Stimulated activated CD4-positive, alpha-beta T cell treated with anti-CD3 and anti-CD28 coated beads, Interleukin-15, amount 100 ng/mL, for 24 hours (primary cell): ENCODE measurements around the gene ITGB3BP.
"Not testable (repeated sequence)": the region's sequence is repeated elsewhere in the genome, so short reads cannot be mapped to it uniquely, and the experiment has no call there.

ENCODE experiments used
- DNase-seq: peaks from one replicate; pipeline ENCODE4 v3.0.0-alpha.2; 2020

Gene ITGB3BP

GRCh38 chr1:63501256-63501655, 21.8 kb downstream of the ITGB3BP start:
- no peak for DNase-seq

DNA sequence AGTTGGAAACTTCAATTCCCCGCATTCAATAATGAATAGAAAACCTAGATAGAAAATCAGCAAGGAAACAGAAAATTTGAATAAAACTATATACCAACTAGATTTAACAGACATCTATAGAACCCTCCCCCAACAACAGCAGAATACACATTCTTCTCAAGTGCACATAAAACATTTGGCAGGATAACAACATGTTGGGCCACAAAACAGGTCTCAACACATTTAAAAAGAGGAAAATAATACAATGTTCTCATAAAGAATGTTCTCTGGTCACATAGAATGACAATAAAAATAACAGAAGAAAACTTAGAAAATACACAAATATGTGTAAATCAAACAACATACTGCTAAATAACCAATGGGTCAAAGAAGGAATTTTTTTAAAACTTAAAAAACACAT, 24.9 kb downstream of the ITGB3BP start:
- no peak for DNase-seq

DNA sequence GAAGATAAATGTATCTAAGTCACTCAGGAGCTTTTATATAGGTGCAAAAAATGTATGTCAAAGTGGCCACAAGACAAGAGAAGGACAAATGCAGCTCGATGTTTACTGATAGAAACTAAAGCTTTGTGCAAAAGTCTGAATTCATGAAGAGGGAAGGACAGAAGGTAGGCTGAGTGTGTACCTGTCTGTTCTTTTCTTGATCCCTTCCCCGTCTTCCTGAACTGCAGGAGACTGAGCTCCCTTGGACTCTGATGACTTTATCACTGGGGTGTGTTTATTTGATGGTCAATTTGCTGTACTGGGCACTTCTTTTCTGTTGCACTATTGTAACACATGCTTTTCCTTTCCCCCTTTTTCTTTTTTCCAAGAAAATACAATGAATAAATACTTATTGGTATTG, 25.4 kb downstream of the ITGB3BP start:
- no peak for DNase-seq

DNA sequence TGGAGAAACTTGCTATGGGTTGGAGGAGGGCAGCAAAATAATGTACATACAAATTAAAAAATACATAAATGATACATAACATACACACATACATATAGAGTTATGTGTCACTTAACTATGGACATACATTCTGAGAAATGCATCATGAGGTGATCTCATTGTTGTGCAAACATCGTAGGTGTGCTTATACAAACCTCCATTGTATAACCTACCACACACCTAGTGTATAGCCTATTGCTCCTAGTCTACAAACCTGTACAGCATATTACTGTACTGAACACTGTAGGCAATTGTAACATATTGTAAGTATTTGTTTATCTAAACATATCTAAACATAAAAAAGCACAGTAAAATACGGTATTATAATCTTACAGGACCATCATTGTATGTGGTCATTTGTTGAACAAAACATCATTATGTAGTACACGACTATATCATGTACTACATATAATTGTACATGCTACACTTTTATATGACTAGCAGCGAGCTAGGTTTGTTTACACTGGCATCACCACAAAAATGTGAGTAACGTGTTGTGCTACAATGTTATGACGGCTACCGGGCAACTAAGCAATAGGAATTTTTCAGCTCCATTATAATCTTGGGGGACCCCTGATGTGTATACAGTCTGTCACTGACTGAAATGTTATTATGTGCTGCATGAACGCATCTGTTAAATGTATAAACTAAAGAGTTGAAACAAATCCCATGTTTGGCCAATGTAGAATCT, 35.5 kb downstream of the ITGB3BP start:
- no peak for DNase-seq

GRCh38 chr1:63486629-63487028, 36.4 kb downstream of the ITGB3BP start:
- DNase-seq = no peak

- DNase-seq = no peak
These were observed 43.0 kb downstream of the ITGB3BP start for GRCh38 chr1:63480057-63480456.

GRCh38 chr1:63475761-63476160, 47.3 kb downstream of the ITGB3BP start:
- DNase-seq = no peak

DNA sequence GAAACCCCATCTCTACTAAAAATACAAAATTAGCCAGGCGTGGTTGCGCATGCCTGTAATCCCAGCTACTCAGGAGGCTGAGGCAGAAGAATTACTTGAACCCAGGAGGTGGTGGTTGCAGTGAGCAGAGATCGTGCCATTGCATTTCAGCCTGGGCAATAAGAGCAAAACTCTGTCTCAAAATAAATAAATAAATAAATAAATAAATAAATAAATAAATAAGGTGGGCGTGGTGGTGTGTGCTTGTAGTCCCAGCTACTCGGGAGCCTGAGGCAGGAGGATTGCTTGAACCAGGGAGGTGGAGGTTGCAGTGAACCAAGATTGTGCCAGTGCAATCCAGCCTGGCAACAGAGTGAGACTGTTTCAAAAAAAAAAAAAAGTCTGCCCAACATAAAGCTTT, 54.3 kb downstream of the ITGB3BP start:
- not testable (repeated sequence) for DNase-seq

- no peak for DNase-seq
These were observed 56.3 kb downstream of the ITGB3BP start for GRCh38 chr1:63466759-63467158.

- no peak for DNase-seq
These were observed 56.8 kb downstream of the ITGB3BP start for GRCh38 chr1:63466181-63466580.

- no peak for DNase-seq
These were observed 59.8 kb downstream of the ITGB3BP start for GRCh38 chr1:63463248-63463647.

GRCh38 chr1:63461661-63462230, 61.3 kb downstream of the ITGB3BP start:
- no peak for DNase-seq

DNA sequence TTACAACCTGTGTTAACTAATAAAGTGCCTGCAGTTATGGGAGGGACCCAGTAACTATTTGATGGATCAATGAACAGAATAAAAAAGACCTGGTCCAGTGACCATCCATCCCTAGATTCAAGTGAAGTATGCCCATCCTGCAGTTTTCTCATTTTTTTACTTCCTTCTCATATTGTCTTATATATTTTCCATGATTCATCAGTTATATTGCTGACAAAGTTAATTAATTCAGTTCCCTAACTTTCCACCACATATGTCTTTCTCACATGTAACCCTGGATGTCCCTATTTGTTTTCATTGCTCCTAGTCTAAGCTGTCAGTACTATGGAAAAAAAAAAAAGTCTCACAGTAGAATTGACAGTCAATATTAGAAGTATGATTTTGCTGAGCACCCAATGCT, 64.3 kb downstream of the ITGB3BP start:
- DNase-seq = no peak

DNA sequence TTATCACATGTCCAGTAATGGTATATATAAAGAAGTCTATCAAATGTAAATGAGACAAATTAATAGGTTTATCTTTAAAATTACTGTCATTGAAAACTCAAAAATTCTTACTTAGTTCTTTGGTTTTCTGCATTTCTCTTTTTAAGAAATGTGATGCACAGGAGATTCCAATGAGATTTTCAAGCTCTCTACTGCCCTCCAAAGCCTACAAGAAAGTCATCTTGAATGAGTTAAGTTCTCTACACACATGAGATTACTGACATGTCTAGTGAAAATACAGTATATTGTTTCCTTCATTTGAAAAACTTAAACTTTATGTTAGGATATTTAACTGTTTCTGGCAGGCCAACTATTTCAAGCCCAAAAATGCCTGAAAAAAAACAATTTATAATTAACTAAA, 68.8 kb downstream of the ITGB3BP start:
- no peak for DNase-seq

- DNase-seq = no peak
These were observed 69.8 kb downstream of the ITGB3BP start for GRCh38 chr1:63453232-63453631.

GRCh38 chr1:63450416-63450815, 72.6 kb downstream of the ITGB3BP start:
- no peak for DNase-seq

DNA sequence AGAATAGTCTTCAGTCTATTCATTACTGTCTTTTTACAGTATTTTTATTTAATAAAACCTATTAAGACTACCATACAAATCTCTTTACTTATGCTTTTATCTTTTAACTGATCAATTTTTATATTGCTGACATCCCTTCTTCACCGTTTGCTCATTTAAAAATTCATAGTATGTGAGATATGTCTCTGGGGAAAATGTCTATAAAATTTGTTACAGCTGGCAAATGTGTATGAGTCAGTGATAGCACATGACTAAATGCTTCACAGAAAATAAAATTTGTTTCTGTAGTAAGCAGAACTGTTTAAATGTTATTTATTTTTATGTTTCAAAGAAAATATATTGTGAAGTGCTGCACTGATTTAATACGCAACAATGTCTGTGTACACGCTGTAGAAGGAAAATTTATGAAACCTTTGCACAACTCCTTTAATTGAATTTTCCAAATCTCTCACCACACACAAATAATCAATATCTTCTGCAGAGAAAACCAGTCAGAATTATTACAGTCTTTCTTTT, 74.2 kb downstream of the ITGB3BP start:
- no peak for DNase-seq

DNA sequence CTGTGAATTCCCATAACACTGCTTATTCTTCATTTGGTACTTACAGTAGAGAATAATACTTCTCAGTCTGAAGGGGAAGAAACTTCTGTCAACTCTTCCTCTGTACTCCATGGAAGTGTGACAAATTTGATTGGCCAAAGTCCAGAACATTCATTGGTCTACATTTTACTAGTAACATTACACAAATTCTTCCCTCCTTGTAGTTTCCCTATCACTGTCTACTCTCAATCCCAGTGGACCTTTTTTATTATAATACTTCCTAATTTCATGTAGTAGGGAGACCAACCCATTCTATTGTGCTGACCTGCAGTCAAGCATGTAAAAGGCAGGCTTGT, 80.9 kb downstream of the ITGB3BP start:
- DNase-seq = no peak

- DNase-seq = no peak
These were observed 87.9 kb downstream of the ITGB3BP start for GRCh38 chr1:63435161-63435560.

DNA sequence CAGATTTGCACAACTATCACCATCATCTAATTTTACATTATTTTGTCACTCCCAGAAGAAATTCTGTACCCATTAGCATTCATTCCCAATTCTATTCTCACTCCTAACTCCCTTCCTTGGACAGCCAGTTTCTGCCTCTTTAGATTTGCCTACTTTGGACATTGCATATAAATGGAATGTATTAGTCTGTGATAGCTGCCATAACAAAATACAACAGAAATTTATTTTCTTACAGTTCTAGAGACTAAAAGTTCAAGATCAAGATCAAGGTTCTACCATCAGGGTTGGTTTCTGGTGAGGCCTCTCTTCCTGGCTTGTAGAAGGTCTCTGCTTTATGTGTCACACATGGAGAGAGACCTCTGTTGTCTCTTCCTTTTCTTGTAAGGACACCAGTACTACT, 93.7 kb downstream of the ITGB3BP start:
- no peak for DNase-seq

GRCh38 chr1:63428815-63429214, 94.2 kb downstream of the ITGB3BP start:
- no peak for DNase-seq

GRCh38 chr1:63423649-63424048, 99.4 kb downstream of the ITGB3BP start:
- no peak for DNase-seq

DNA sequence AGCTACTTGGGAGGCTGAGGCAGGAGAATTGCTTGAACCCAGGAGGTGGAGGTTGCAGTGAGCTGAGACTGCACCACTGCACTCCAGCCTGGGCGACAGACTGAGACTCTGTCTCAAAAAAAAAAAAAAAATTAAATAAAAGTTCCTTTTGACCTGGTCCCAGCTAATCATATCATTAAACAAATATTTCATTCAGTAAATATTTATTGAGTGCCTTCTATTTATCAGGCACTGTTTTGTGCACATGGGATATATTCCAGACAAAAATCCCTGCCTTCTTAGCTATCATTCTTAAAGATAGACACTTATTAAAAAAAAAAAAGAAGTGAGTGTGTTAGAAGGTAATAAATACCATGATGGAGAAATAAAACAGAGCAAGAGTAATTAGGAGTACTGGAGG, 102.3 kb downstream of the ITGB3BP start:
- DNase-seq = not testable (repeated sequence)

DNA sequence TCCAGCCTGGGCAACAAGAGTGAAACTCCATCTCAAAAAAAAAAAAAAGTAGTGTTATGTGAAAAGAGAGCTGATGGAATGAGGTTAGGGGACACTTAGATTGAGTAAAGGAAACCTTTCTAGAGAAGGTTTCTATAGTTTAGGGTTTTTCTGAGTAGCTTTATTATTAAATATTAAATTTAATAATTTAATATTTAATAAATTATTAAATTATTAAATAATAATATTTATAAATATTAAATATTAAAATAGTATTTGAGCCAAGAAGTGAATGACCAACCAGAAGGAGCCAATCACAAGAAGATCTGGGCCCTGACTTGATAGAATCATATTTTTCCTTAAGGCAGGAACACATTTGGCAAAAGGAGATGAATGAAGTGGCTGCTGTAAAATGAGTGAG, 104.9 kb downstream of the ITGB3BP start:
- no peak for DNase-seq
